Adrenal gland (tissue), 5 donors: ENCODE measurements around the gene NDRG2.
"Not testable (repeated sequence)": the region's sequence is repeated elsewhere in the genome, so short reads cannot be mapped to it uniquely, and the experiment has no call there.

Experiments used
- POLR2A ChIP-seq, 2 donors: fragments of 450-650 bp; IDR thresholded peaks; one replicate each; pipeline ENCODE4 v1.6.1; 2017; ENCODE audit warnings: antibody characterized with exemption in 2 of 2, mild to moderate bottlenecking in 2 of 2, moderate library complexity in 1 of 2
- TF ChIP-seq, protein P1 (sequence below), 6 experiments: fragments of 450-650 bp in 4 of 6; fragments of 200-600 bp in 2 of 6; sonication (generic) in 1 of 6; IDR thresholded peaks; 1 replicate in 5 of 6; 2 replicates in 1 of 6; pipeline versions ENCODE4 v1.5.1 to v1.8.0; 2016 to 2021; ENCODE audit warnings: antibody characterized with exemption in 6 of 6, mild to moderate bottlenecking in 2 of 6, moderate library complexity in 1 of 6
- donor health status: DM: no; HTN: no; CAD: no.

DNA sequence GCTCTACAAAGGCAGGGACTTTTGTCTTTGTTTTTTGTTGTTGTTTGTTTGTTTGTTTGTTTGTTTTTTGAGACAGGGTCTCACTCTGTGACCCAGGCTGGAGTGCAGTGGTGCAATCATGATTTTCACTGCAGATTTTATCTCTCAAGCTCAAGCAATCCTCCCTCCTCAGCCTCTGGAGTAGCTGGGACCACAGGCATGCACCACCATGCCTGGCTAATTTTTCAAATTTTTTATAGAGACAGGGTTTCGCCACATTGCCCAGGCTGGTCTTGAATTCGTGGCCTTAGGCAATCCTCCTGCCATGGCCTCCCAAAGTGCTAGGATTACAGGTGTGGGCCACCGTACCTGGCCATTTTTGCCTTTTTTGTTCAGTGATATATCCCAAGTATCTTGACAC lies 16.1 kb upstream of the NDRG2 start:
- TF ChIP-seq, protein P1, sequence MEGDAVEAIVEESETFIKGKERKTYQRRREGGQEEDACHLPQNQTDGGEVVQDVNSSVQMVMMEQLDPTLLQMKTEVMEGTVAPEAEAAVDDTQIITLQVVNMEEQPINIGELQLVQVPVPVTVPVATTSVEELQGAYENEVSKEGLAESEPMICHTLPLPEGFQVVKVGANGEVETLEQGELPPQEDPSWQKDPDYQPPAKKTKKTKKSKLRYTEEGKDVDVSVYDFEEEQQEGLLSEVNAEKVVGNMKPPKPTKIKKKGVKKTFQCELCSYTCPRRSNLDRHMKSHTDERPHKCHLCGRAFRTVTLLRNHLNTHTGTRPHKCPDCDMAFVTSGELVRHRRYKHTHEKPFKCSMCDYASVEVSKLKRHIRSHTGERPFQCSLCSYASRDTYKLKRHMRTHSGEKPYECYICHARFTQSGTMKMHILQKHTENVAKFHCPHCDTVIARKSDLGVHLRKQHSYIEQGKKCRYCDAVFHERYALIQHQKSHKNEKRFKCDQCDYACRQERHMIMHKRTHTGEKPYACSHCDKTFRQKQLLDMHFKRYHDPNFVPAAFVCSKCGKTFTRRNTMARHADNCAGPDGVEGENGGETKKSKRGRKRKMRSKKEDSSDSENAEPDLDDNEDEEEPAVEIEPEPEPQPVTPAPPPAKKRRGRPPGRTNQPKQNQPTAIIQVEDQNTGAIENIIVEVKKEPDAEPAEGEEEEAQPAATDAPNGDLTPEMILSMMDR (IDR thresholded peaks at IDR 0.05), result not testable (repeated sequence)
- TF ChIP-seq POLR2A (IDR thresholded peaks at IDR 0.05), result not testable (repeated sequence)
